Memory B cell (primary cell): ENCODE measurements around the gene LENG1.
A peak's percentile ranks its signal among the peaks of the same experiment; 100 is the strongest.

Experiments used
- ATAC-seq: fragments of 150-1000 bp; cut with Tn5 transposase; 2 replicates; pipeline ENCODE4 v1.10.0; 2021; ENCODE audit warnings: low read depth, mild to moderate bottlenecking, moderate library complexity
- DNase-seq, 2 donors: peaks; one replicate each; pipeline ENCODE4 v3.0.0; 2022; ENCODE audit warnings: low spot score in 2 of 2
- H3K27ac Mint-ChIP-seq: one replicate; pipeline ENCODE4 v1.8.0; 2022; ENCODE audit warnings: mild to moderate bottlenecking, moderate library complexity, mixed read lengths
- H3K27me3 Mint-ChIP-seq: one replicate; pipeline ENCODE4 v1.8.0; 2022; ENCODE audit warnings: mixed read lengths
- H3K36me3 Mint-ChIP-seq: one replicate; pipeline ENCODE4 v1.8.0; 2022; ENCODE audit warnings: mild to moderate bottlenecking, mixed read lengths
- H3K4me1 Mint-ChIP-seq: one replicate; pipeline ENCODE4 v1.8.0; 2022; ENCODE audit warnings: mixed read lengths
- H3K4me3 Mint-ChIP-seq: one replicate; pipeline ENCODE4 v1.8.0; 2022; ENCODE audit warnings: mild to moderate bottlenecking, moderate library complexity, mixed read lengths
- H3K9me3 Mint-ChIP-seq: one replicate; pipeline ENCODE4 v1.8.0; 2022; ENCODE audit warnings: mixed read lengths

Gene LENG1

DNA sequence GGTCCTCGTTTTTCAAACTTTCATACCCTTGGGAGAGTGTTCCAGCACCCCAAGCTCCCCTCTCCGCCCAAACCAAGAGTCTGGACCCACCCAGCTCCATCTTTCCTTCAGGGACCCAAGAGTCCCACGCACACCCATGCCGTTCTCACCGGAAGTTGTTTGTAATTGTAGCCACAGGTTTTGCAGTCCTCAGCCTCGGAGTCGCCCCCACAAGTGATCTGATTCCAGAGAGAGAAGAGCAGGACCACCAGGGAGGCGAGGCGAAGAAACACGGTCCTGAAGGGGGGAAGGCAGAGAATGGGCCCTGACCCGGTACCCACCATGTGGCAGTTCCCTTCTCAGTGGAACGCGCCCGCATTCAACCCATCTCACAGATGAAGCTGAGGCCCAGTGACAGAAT lies 3.4 kb upstream of the LENG1 start:
- DNase-seq (no peak), ATAC-seq (no peak)
- Mint-ChIP-seq H3K36me3 (peaks cover 5% of the 10 kb centered on the region), H3K27me3 (peaks cover 10% of the 10 kb centered on the region), H3K9me3 (peaks cover 2% of the 10 kb centered on the region), H3K4me1 (peaks cover 29% of the 10 kb centered on the region), H3K27ac (no peak overlapping the region), H3K4me3 (peak overlapping the region; percentile 59)

GRCh38 chr19:54162241-54162805 lies 2.8 kb upstream of the LENG1 start:
- ATAC-seq (peak; percentile 25), DNase-seq (peak; percentile 70 to 77)
- Mint-ChIP-seq H3K4me1 (peaks cover 29% of the 10 kb centered on the region), H3K4me3 (peak overlapping the region; percentile 91), H3K36me3 (peaks cover 5% of the 10 kb centered on the region), H3K27me3 (peaks cover 10% of the 10 kb centered on the region), H3K9me3 (peaks cover 2% of the 10 kb centered on the region), H3K27ac (no peak overlapping the region)

DNA sequence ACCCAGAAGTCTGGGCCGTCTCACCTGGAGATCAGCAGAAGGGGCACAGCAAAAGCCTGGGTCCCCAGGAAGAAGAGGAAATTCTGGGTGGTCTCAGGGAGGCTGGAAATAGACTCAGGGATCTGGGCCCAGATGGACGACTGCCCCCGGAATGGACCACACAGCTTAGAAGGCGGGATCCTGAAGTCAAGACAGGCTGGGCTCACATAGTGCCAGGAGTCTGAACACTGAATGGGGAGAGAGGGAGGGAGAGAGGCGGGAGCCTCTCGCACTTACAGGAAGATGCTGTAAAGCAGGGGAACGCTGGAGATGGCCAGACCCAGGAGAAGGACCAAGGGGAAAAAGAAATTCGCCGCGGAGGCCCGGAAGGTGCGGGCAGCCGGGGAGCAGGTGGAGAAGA lies 1.3 kb upstream of the LENG1 start:
- H3K36me3 Mint-ChIP-seq, result peaks cover 9% of the 10 kb centered on the region
- H3K27ac Mint-ChIP-seq, result peak overlapping the region; percentile 94
- ATAC-seq (no peak), DNase-seq (no peak)
- H3K27me3 Mint-ChIP-seq, result peaks cover 10% of the 10 kb centered on the region
- peaks cover 32% of the 10 kb centered on the region for H3K4me1 Mint-ChIP-seq
- peak overlapping the region; percentile 100 for H3K4me3 Mint-ChIP-seq
- peaks cover 2% of the 10 kb centered on the region for H3K9me3 Mint-ChIP-seq

DNA sequence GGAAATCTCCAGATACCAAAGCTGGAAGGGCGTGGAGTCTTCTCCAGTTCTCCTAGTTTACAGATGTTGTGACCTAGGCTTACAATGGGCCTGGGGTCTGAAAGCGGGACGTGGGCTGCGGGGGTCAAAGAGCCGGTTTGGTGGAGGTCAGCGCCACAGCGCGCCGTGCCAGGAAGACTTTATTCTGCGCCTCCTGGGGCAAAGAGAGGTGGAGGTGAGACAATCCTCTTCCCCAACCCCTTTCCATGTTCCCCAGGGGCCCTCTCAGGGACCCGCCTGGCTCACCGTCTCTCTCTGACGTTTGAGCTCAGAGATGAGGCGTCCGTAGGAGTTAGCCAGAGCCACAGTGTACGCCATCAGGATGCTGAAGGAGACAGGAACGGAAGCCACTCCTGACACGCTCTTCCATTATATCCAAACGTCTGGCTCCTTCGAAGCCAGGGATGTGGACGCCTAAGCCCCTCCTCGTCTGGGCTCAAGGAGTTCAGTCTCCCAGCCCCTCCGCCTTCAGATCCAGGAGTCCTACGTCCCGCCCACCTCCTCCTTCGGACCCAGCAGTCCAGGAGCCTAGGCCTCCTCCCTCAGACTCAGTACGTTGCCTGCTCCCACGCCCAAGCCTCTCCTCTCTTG lies 776 bp upstream of the LENG1 start:
- H3K4me1 Mint-ChIP-seq, result peaks cover 32% of the 10 kb centered on the region
- ATAC-seq, result no peak
- peaks cover 2% of the 10 kb centered on the region for H3K9me3 Mint-ChIP-seq
- H3K36me3 Mint-ChIP-seq, result peaks cover 9% of the 10 kb centered on the region
- H3K27ac Mint-ChIP-seq, result peak overlapping the region; percentile 94
- peaks cover 5% of the 10 kb centered on the region for H3K27me3 Mint-ChIP-seq
- DNase-seq, result no peak
- peak overlapping the region; percentile 100 for H3K4me3 Mint-ChIP-seq

GRCh38 chr19:54158812-54159351 lies 639 bp downstream of the LENG1 start:
- H3K4me3 Mint-ChIP-seq, result peak overlapping the region; percentile 100
- peaks cover 3% of the 10 kb centered on the region for H3K27me3 Mint-ChIP-seq
- H3K36me3 Mint-ChIP-seq, result peaks cover 16% of the 10 kb centered on the region
- peaks cover 2% of the 10 kb centered on the region for H3K9me3 Mint-ChIP-seq
- ATAC-seq, result no peak
- peaks cover 32% of the 10 kb centered on the region for H3K4me1 Mint-ChIP-seq
- DNase-seq, result no peak
- H3K27ac Mint-ChIP-seq, result peak overlapping the region; percentile 94

GRCh38 chr19:54156953-54157352 lies 2.6 kb downstream of the LENG1 start:
- ATAC-seq, result no peak
- no peak for DNase-seq
- Mint-ChIP-seq H3K4me1 (peaks cover 27% of the 10 kb centered on the region), H3K27ac (no peak overlapping the region), H3K9me3 (peaks cover 2% of the 10 kb centered on the region), H3K4me3 (peak overlapping the region; percentile 32), H3K36me3 (peaks cover 22% of the 10 kb centered on the region), H3K27me3 (no peaks in the 10 kb centered on the region)

- DNase-seq (no peak), ATAC-seq (no peak)
- Mint-ChIP-seq H3K4me3 (no peak overlapping the region), H3K36me3 (peaks cover 22% of the 10 kb centered on the region), H3K4me1 (peaks cover 27% of the 10 kb centered on the region), H3K27me3 (no peaks in the 10 kb centered on the region), H3K27ac (no peak overlapping the region), H3K9me3 (peaks cover 2% of the 10 kb centered on the region)
Observed at GRCh38 chr19:54156490-54156889, 3.0 kb downstream of the LENG1 start.

GRCh38 chr19:54155694-54156093 lies 3.8 kb downstream of the LENG1 start:
- no peaks in the 10 kb centered on the region for H3K27me3 Mint-ChIP-seq
- no peak for ATAC-seq
- peaks cover 26% of the 10 kb centered on the region for H3K36me3 Mint-ChIP-seq
- no peak overlapping the region for H3K4me3 Mint-ChIP-seq
- H3K27ac Mint-ChIP-seq, result no peak overlapping the region
- H3K4me1 Mint-ChIP-seq, result peaks cover 24% of the 10 kb centered on the region
- no peaks in the 10 kb centered on the region for H3K9me3 Mint-ChIP-seq
- DNase-seq, result no peak

GRCh38 chr19:54154603-54155345 lies 4.7 kb downstream of the LENG1 start:
- ATAC-seq (no peak), DNase-seq (no peak)
- H3K27ac Mint-ChIP-seq, result no peak overlapping the region
- peaks cover 19% of the 10 kb centered on the region for H3K4me1 Mint-ChIP-seq
- peaks cover 31% of the 10 kb centered on the region for H3K36me3 Mint-ChIP-seq
- no peaks in the 10 kb centered on the region for H3K27me3 Mint-ChIP-seq
- no peaks in the 10 kb centered on the region for H3K9me3 Mint-ChIP-seq
- H3K4me3 Mint-ChIP-seq, result no peak overlapping the region

GRCh38 chr19:54153731-54154326 lies 5.7 kb downstream of the LENG1 start:
- H3K4me1 Mint-ChIP-seq, result peaks cover 18% of the 10 kb centered on the region
- ATAC-seq (no peak), DNase-seq (no peak)
- H3K27me3 Mint-ChIP-seq, result no peaks in the 10 kb centered on the region
- no peak overlapping the region for H3K4me3 Mint-ChIP-seq
- no peaks in the 10 kb centered on the region for H3K9me3 Mint-ChIP-seq
- no peak overlapping the region for H3K27ac Mint-ChIP-seq
- H3K36me3 Mint-ChIP-seq, result peaks cover 32% of the 10 kb centered on the region

- DNase-seq (no peak), ATAC-seq (no peak)
- Mint-ChIP-seq H3K36me3 (peaks cover 30% of the 10 kb centered on the region), H3K9me3 (no peaks in the 10 kb centered on the region), H3K27ac (no peak overlapping the region), H3K27me3 (no peaks in the 10 kb centered on the region), H3K4me3 (no peak overlapping the region), H3K4me1 (peaks cover 10% of the 10 kb centered on the region)
Observed at GRCh38 chr19:54152878-54153524, 6.5 kb downstream of the LENG1 start.

DNA sequence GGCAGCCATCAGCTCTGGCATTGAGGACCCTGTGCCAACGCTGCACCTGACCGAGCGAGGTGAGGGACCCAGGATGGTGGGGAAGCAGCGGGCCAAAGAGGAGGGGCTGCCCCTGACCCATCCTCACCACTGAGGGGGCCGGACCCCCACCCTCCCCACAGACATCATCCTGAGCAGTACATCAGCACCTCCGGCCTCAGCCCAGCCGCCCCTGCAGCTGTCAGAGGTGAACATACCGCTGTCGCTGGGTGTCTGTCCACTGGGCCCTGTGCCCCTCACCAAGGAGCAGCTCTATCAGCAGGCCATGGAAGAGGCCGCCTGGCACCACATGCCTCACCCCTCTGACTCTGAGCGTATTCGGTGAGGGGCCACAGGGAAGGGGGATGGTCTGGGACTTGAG lies 7.3 kb downstream of the LENG1 start:
- Mint-ChIP-seq H3K36me3 (peaks cover 32% of the 10 kb centered on the region), H3K4me1 (peaks cover 10% of the 10 kb centered on the region), H3K4me3 (no peak overlapping the region), H3K9me3 (no peaks in the 10 kb centered on the region), H3K27me3 (no peaks in the 10 kb centered on the region), H3K27ac (no peak overlapping the region)
- DNase-seq (no peak), ATAC-seq (no peak)

GRCh38 chr19:54151362-54152035 lies 8.0 kb downstream of the LENG1 start:
- no peaks in the 10 kb centered on the region for H3K27me3 Mint-ChIP-seq
- DNase-seq (no peak), ATAC-seq (no peak)
- no peaks in the 10 kb centered on the region for H3K9me3 Mint-ChIP-seq
- H3K4me3 Mint-ChIP-seq, result no peak overlapping the region
- peaks cover 34% of the 10 kb centered on the region for H3K36me3 Mint-ChIP-seq
- no peak overlapping the region for H3K27ac Mint-ChIP-seq
- H3K4me1 Mint-ChIP-seq, result peaks cover 7% of the 10 kb centered on the region
